Neural cell (in vitro differentiated cells): ENCODE measurements around the gene AP1S3. TPM values are rescaled to one million over a fixed set of nuclear protein-coding genes. Genes with fewer than 3 reads are reported as not detected.

Source experiments
- H2AFZ ChIP-seq: fragments of 200-600, 300-800 bp; sonication (generic), shearing (Covaris generic); 2 replicates; pipeline ENCODE4 v1.6.0; 2014; ENCODE audit warnings: low read depth, mild to moderate bottlenecking, antibody characterized with exemption, low read length, moderate library complexity
- H3F3A ChIP-seq: fragments of 200-600 bp; shearing (Covaris generic); 2 replicates; pipeline ENCODE4 v1.6.1; 2016; ENCODE audit warnings: mild to moderate bottlenecking, moderate library complexity, mixed read lengths, antibody characterized with exemption, low read length; ENCODE audit not compliant: insufficient read depth, poor library complexity, severe bottlenecking
- H3K27ac ChIP-seq: fragments of 200-600, 300-800 bp; sonication (generic), shearing (Covaris generic); 2 replicates; pipeline ENCODE4 v1.5.1; 2014; ENCODE audit warnings: mild to moderate bottlenecking, low read length, moderate library complexity
- H3K27me3 ChIP-seq: fragments of 300-800, 200-600 bp; sonication (generic), shearing (Covaris generic); 2 replicates; pipeline ENCODE4 v1.6.0; 2014; ENCODE audit warnings: mild to moderate bottlenecking, low read depth, low read length, moderate library complexity; ENCODE audit not compliant: insufficient read depth
- H3K36me3 ChIP-seq: fragments of 300-800, 200-600 bp; sonication (generic), shearing (Covaris generic); 2 replicates; pipeline ENCODE4 v1.5.1; 2014; ENCODE audit warnings: mild to moderate bottlenecking, antibody characterized with exemption, low read length, moderate library complexity; ENCODE audit not compliant: insufficient read depth
- H3K4me2 ChIP-seq: fragments of 300-800, 200-600 bp; sonication (generic), shearing (Covaris generic); 2 replicates; pipeline ENCODE4 v1.6.0; 2014; ENCODE audit warnings: mild to moderate bottlenecking, low read length
- H3K4me3 ChIP-seq: fragments of 300-800, 200-600 bp; sonication (generic), shearing (Covaris generic); 2 replicates; pipeline ENCODE4 v1.5.1; 2014; ENCODE audit warnings: mild to moderate bottlenecking, low read length, moderate library complexity
- H3K79me2 ChIP-seq: fragments of 200-600 bp; shearing (Covaris generic); replicated peaks from 2 replicates; pipeline ENCODE4 v1.6.0; 2014; ENCODE audit warnings: mild to moderate bottlenecking, low read length, moderate library complexity; ENCODE audit not compliant: insufficient read depth
- H3K9ac ChIP-seq: fragments of 300-800, 200-600 bp; sonication (generic), shearing (Covaris generic); 2 replicates; pipeline ENCODE4 v1.6.1; 2016; ENCODE audit warnings: mild to moderate bottlenecking, low read length, mixed read lengths
- H3K9me2 ChIP-seq: fragments of 200-600 bp; shearing (Covaris generic); 2 replicates; pipeline ENCODE4 v1.6.1; 2016; ENCODE audit warnings: mild to moderate bottlenecking, low read length, mixed read lengths; ENCODE audit not compliant: insufficient read depth
- H3K9me3 ChIP-seq: fragments of 200-600, 300-800 bp; sonication (generic), shearing (Covaris generic); 2 replicates; pipeline ENCODE4 v1.6.1; 2016; ENCODE audit warnings: mild to moderate bottlenecking, mixed run types, low read length, moderate library complexity, mixed read lengths
- H4K20me1 ChIP-seq: fragments of 200-600 bp; shearing (Covaris generic); 2 replicates; pipeline ENCODE4 v1.6.1; 2016; ENCODE audit warnings: mild to moderate bottlenecking, mixed run types; ENCODE audit not compliant: insufficient read depth
- CTCF ChIP-seq: fragments of 450-650 bp; IDR thresholded peaks from 2 replicates; pipeline ENCODE4 v1.5.1; 2014; ENCODE audit warnings: antibody characterized with exemption, mild to moderate bottlenecking, moderate library complexity; ENCODE audit not compliant: poor library complexity, severe bottlenecking
- EP300 ChIP-seq: fragments of 450-650 bp; conservative IDR thresholded peaks from 2 replicates; pipeline ENCODE4 v1.6.1; 2014; ENCODE audit warnings: antibody characterized with exemption, mild to moderate bottlenecking, moderate library complexity; ENCODE audit not compliant: poor library complexity, severe bottlenecking
- EZH2 ChIP-seq: fragments of 200-600, 300-800 bp; shearing (Covaris generic), sonication (generic); IDR thresholded peaks from 2 replicates; pipeline ENCODE4 v1.6.1; 2014; ENCODE audit warnings: antibody characterized with exemption, low read length, borderline replicate concordance, mild to moderate bottlenecking; ENCODE audit not compliant: insufficient read depth, poor library complexity, severe bottlenecking
- MXI1 ChIP-seq: fragments of 450-650 bp; conservative IDR thresholded peaks from 2 replicates; pipeline ENCODE4 v1.6.1; 2014; ENCODE audit warnings: antibody characterized with exemption, mild to moderate bottlenecking; ENCODE audit not compliant: poor library complexity, severe bottlenecking
- POLR2AphosphoS5 ChIP-seq: IDR thresholded peaks from 2 replicates; pipeline ENCODE4 v1.6.1; 2012
- RAD21 ChIP-seq: fragments of 450-650 bp; conservative IDR thresholded peaks from 2 replicates; pipeline ENCODE4 v1.6.1; 2014; ENCODE audit warnings: antibody characterized with exemption, mild to moderate bottlenecking, moderate library complexity
- SMC3 ChIP-seq: fragments of 450-650 bp; conservative IDR thresholded peaks from 2 replicates; pipeline ENCODE4 v1.6.1; 2014; ENCODE audit warnings: antibody characterized with exemption, mild to moderate bottlenecking, moderate library complexity; ENCODE audit not compliant: poor library complexity
- TAF1 ChIP-seq: IDR thresholded peaks from 2 replicates; pipeline ENCODE4 v1.6.1; 2012; ENCODE audit warnings: low read depth
- polyA plus RNA-seq: library from polyadenylated mRNA; depleted of rRNA; stranded (reverse); fragments of >200 nt; gene quantifications from 2 replicates; pipeline ENCODE4 v1.2.3, GENCODE V29; 2014
- TF ChIP-seq, protein P1 (sequence below): IDR thresholded peaks from 2 replicates; pipeline ENCODE4 v1.6.1; 2012; ENCODE audit warnings: borderline replicate concordance

The AP1S3 gene
- polyA plus RNA-seq, 1 donor from 2014 or later: 2.7 TPM

DNA sequence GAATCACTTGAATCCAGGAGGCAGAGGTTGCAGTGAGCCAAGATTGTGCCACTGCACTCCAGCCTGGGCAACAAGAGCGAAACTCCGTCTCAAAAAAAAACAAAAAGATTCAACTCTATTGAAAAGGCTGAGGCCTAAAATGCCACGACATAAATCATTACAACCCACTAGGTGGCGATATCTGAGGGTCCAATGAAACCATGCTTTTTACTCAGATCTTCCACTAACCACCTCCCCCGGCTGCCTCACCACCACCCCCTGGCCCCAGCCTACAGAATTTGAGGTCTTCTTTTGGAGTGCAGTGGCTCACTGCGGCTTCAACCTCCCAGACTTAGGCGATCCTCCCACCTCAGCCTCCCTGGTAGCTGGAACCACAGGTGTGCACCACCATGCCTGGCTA is 57.5 kb downstream of the AP1S3 start:
- H3K9me3 ChIP-seq: no peaks in the 10 kb centered on the region
- no peaks in the 10 kb centered on the region for H3K27me3 ChIP-seq
- H3K9me2 ChIP-seq: no peaks in the 10 kb centered on the region
- no peak overlapping the region for H3K9ac ChIP-seq
- H3K4me2 ChIP-seq: no peak overlapping the region
- no peaks in the 10 kb centered on the region for H4K20me1 ChIP-seq
- no peak overlapping the region for H2AFZ ChIP-seq
- no peaks in the 10 kb centered on the region for H3F3A ChIP-seq
- no peak overlapping the region for H3K4me3 ChIP-seq
- no peak overlapping the region for H3K27ac ChIP-seq
- no peaks in the 10 kb centered on the region for H3K79me2 ChIP-seq
- no peaks in the 10 kb centered on the region for H3K36me3 ChIP-seq
- TF ChIP-seq, protein P1, sequence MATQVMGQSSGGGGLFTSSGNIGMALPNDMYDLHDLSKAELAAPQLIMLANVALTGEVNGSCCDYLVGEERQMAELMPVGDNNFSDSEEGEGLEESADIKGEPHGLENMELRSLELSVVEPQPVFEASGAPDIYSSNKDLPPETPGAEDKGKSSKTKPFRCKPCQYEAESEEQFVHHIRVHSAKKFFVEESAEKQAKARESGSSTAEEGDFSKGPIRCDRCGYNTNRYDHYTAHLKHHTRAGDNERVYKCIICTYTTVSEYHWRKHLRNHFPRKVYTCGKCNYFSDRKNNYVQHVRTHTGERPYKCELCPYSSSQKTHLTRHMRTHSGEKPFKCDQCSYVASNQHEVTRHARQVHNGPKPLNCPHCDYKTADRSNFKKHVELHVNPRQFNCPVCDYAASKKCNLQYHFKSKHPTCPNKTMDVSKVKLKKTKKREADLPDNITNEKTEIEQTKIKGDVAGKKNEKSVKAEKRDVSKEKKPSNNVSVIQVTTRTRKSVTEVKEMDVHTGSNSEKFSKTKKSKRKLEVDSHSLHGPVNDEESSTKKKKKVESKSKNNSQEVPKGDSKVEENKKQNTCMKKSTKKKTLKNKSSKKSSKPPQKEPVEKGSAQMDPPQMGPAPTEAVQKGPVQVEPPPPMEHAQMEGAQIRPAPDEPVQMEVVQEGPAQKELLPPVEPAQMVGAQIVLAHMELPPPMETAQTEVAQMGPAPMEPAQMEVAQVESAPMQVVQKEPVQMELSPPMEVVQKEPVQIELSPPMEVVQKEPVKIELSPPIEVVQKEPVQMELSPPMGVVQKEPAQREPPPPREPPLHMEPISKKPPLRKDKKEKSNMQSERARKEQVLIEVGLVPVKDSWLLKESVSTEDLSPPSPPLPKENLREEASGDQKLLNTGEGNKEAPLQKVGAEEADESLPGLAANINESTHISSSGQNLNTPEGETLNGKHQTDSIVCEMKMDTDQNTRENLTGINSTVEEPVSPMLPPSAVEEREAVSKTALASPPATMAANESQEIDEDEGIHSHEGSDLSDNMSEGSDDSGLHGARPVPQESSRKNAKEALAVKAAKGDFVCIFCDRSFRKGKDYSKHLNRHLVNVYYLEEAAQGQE: no peak
- TF ChIP-seq MXI1 (no peak), EP300 (no peak), SMC3 (no peak), TAF1 (no peak)

GRCh38 chr2:223774193-223774592 is 63.2 kb downstream of the AP1S3 start:
- Histone ChIP-seq H3K27me3 (no peaks in the 10 kb centered on the region), H2AFZ (no peak overlapping the region), H3F3A (no peaks in the 10 kb centered on the region), H3K27ac (no peak overlapping the region), H3K4me3 (no peak overlapping the region), H3K36me3 (no peaks in the 10 kb centered on the region), H4K20me1 (no peaks in the 10 kb centered on the region), H3K4me2 (no peak overlapping the region), H3K9me2 (no peaks in the 10 kb centered on the region), H3K9ac (no peak overlapping the region), H3K79me2 (no peaks in the 10 kb centered on the region), H3K9me3 (no peaks in the 10 kb centered on the region)
- TF ChIP-seq SMC3: no peak
- TF ChIP-seq POLR2AphosphoS5: no peak
- TF ChIP-seq, protein P1: no peak
- no peak for TF ChIP-seq EP300
- no peak for TF ChIP-seq TAF1
- TF ChIP-seq MXI1: no peak
- TF ChIP-seq CTCF: no peak
- TF ChIP-seq EZH2: no peak
- no peak for TF ChIP-seq RAD21
